Non-pigmented ciliary epithelial cell (primary cell): ENCODE data around the gene TASP1.

Source experiments
- DNase-seq: peaks from one replicate; pipeline ENCODE4 v3.0.0-alpha.2; 2010; ENCODE audit warnings: low read depth

Gene TASP1

DNA sequence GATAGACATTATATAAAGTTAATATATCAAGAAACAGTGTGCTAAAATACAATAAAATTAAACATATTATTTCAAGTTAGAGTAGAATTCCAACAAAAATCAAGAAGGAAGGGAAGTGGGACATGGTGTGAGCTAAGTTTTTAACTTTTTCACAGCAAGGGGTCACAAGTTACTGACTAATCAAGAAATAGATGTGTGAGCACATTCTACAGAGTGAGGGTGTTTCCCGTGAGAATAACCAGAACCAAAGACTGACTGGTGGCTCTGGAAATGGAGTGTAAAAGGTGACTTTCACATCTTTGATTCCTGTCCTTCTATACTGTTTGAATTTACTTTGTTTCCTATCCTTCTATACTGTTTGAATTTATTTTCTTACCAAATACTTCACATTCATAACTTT lies 206.6 kb downstream of the TASP1 start:
- DNase-seq = no peak

DNA sequence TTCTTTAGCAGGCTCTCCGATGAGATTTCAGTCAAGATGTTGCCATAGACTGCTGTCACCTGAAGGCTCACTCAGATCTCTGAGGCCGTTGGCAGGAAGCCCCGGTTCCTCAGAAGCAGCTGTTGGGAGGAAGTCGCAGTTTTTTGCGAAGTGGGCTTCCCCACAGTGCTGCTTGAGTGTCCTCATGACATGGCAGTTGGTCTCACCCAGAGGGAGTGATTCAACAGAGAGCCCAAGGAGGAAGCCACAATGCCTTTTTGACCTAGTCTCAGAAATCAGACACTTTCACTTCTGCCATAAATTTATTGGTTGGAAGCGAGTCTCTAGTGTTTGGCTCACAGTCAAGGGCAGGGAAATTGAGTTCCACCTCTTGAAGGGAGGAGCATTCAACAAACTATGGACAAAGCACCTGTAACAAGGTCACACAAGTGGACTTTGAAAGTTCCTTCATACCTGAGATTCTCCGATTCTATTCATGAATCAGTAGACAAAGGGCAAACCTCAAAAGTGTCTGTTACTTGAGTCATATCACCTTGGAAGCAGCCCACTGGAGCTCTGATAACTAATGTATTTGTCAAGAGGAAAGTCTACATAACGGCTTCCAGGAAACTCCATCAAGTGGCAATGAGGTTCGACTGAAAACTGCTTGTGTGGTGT lies 208.3 kb downstream of the TASP1 start:
- DNase-seq = no peak

DNA sequence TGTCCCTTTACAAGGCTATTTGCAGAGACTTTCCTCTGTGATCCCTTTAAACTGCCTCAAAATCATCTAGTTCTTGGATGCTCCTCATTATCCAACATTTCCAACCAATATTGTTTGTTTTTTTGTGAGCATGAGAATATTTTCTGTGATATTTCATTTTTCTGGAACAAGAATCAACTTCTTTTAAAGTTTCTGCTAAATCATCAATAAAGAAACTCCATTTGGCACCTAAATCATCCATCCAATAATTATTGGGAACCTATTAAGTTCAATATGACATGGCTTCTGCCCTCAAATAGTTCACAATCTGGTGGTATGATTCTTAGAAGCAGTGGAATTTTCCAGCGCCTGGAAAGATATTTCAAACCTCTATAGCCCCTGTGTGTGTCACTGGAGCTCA lies 210.0 kb downstream of the TASP1 start:
- DNase-seq = no peak

DNA sequence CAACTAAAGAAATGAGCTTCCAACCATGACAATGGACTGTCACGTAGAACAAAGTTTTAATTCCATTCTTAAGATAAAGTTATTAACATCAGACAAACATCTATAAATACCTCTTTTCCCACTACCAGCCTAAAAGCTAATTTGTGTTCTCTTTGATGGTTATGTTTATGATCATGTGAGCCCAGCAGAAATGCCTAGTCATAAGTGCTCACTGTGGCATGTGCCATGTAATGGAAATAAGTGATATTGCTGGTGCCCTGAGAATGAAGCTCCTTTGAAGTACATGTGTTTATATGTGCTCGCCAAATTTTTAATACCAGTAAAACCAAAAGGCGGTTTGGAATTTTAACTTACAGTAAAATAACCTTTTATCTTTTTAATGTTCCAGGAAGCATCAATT lies 211.9 kb downstream of the TASP1 start:
- DNase-seq = no peak

DNA sequence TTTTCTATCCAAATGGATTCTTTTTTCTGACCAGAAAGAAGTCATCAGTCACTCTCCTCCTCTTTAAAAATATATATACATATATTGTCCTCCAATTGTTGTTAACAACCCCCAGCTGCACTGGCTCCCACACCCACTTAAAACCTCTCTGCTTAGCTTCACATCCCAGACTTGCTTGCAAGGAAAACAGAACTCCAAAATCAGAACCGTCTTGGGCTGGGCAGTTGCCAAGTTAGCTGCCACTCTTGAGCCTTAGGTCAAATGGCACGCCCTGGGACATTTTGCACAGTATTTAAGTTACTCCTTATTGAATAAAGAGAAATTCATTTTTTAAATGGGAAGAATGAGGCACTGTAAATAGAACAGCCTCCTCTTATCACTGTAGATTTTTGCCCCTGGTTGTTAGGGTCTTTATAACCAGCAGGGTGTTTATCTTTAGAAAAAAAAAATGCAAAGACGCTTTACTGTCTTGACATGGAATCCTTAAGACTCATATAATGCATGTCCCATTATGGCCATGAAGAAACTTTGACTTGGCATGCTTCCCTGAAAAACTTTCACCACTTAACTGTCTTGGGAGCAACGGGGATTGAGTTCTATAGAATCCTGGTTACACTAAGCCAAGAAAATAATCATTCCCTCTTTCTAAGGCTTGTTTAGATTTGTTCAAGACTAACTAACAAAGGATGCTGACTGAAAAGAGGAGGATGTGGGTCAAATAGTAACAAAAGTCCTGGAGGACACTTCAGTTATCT lies 213.2 kb downstream of the TASP1 start:
- DNase-seq = no peak

DNA sequence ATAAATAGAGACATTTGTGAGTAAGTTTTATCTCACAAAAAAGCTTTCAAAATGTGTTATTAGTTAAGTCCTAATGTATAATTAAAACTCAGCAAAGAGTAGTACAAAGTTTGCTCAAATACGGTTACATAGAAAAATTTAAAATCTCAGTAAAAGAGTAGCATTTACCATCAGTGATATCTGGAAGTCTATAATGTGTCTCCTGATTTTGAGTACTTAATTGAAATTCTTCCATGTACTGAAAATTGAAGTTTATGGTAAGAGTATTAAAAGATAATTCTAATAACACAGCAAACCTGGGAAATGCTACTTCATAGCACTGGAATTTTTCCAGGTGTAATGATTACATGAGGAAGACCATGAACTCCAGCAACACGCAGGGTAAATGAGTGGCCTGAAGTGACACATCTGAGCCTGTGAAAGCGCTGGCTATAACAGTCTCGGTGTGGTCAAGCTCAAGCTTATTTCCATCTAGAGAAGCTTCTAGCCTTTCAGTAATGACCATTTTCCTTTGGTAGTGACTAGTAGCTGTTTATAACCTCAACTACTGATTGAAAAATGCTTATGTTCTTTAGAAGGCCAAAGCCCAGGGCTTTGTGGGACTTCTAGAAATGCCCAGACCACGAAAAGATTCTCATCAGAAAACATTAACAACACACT lies 214.4 kb downstream of the TASP1 start:
- DNase-seq = no peak

DNA sequence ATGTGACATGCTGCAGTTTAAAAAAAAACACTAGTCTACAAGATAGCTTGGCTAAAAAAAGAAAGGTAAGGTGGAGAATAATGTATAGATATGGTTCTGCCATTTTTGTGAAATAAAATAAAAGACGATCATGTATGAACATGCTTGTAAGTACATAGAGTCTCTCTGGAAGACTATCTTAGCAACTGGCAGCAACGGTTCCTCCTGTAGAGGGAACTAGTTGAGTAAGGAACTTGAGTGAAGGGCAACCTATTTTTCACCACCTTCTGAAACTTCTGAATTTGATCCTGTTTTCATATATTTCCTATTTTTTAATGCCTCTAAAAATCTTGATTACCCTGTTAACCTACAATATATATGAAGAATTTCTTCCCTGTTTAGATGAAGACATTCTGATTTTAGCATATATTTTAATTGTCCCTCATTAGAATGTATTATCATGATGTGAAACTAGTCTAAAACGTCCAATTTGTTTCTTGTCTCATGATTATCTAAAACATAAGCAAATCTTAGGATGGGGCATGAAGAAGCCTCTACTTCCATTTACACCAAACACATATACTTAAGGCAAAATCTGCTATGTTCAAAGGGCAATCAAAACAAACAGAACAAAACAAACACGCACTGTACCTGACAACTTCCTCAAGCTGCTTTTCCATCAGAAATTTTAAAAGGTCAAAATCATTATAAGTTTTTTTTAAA lies 215.1 kb downstream of the TASP1 start:
- DNase-seq = no peak

DNA sequence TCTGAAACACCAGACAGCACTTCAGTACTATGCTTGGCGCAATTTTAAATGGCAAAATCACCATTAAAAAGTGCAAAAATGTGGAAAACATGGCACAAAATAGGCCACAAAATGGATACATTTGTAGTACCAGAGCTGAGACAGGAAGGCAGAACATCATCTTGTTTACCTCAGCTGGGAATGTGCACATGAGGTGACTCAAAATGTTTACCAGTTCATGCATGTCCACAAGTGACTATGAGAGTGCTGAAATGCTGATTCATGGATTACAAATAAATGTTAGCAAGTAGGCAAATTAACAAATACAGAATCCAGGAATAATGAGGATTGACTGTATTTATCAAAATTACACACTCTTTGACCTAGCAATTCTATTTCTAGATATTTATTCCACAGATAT lies 216.1 kb downstream of the TASP1 start:
- DNase-seq = no peak

DNA sequence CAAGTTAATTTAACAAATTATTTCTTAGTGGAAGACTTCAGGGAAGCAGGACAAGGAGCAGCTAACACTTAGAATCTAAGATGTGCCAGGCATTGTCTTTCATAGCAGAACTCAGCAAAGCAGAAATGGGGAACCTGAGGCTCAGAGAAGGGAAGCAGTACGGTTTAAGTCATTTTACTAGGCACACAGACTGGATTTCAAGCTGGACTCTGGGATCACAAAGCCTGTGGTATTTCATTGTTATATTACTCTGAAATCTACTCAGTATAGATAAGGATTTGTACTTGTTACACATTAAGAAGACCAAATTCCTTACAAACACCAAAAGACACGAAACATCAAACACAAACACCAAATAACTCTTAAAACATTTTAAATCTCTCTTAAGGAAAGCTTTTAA lies 218.1 kb downstream of the TASP1 start:
- no peak for DNase-seq

DNA sequence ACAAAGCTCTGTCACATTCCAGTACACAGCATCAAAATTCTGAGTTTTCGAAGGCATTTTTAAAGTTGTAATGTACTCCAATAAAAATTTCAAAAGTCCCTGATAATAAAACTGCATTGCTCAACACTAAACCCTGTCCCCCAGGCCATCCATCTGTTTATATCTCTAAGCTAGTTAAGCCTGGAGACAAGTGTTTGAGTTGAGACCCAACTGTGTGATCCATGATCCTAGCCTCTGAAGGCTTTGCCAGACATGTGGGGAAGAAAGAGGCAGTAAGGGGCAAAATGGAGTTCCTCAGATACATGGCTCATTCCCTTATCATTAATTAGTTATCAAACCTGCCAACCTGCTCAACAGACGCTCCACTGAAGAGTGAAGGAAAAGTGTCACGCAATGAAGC lies 219.3 kb downstream of the TASP1 start:
- no peak for DNase-seq

DNA sequence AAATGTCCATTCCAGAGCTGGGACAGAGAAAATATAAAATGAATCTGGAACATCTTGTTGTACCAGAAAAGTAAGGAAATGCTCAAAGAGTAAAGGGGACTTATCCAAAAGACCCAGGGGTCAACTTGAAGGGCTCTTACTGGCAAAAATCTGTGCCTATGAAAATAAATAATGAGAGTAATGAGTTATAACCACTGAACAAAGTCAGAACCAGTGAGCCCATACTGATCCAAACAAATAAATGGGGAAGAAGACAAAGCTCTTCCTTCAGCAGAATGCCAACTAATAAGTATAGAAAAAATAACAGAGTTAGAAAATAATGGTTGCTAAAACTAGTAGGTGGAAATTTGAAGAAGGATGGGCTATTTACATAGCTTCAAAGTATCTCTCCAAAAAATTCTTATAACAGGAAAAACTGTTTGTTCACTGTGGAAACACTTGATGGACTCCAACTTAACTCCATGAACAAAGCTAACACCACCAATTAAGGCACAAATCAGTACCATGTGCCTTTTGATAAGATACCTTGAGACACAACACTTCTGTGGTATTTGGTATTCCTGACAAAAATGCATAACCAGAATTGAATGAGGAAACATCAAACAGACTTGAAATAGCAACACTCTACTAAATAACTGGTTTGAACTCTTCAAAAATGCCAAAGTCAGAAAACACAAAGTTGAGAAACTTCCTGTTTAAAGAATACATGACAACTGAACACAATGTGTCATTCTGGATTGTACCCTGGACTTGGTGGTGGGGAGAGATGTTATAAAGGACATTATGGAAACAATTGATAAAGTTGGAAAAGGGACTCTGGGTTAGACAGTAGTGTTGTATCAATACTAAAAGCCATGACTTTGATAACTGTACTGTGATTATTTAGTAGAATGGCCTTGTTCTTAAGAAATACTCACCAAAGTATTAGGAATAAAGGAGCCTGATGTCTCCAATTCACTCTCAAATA lies 220.2 kb downstream of the TASP1 start:
- no peak for DNase-seq

DNA sequence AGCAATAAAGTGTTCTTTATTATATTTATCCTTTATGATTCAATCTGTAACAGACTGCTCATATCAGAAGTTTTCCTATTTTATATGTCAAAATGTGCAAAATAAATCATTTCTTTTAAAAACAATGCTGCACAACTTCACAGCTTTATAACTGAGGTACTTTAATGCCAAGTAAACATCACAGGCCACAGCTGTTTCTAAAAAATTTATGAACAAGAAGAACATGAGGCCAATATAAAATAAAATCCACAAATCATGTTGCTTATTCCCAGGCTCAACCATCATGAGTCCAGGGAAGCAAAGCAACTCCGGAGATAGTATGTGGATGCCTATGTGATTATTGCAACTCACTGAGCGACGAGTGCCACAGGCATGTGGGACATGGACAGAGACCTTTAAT lies 222.2 kb downstream of the TASP1 start:
- no peak for DNase-seq

DNA sequence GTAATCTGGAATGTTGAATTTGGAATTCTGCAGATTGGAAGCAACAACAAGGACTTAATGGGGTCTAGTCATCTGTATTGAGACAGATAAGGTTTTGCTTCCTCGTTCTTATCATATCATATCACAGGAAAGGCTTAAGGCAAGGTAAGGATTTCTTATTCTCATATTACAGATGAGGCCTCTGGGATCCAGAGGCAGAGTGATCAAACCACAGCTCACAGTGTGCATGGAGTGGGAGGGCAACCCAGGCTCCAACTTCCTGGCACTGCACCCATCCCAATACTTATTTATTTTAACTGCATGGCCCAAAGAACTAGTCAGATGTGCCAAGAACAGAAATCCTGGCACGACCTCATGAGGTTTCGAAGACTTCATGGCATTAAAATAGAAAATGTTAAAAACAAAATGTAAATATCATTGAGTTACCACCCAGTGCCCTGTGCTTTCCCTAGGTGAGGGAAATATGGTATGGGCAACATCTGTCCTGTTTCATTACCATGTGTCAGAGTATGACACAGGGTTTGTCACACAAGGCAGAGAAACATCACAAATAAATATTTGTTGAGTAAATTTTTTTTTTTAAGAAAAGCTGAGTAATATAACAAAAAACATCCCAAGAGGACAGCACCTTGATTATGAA lies 225.8 kb downstream of the TASP1 start:
- no peak for DNase-seq

DNA sequence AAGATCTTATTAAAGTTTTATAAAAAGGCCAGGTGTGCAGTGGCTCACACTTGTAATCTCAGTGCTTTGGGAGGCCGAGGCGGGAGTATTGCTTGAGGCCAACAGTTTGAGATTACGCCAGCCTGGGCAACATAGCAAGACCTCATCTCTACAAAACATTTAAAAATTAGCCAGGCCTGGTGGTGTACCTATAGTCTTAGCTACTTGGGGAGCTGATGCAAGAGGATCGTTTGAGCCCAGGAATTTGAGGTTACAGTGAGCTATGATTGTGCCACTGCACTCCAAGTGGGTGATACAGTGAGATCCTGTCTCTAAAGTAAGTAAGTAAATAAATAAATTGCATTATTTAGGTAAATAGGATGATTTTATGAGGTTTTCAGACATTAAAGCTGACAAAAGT lies 234.4 kb downstream of the TASP1 start:
- DNase-seq = no peak

DNA sequence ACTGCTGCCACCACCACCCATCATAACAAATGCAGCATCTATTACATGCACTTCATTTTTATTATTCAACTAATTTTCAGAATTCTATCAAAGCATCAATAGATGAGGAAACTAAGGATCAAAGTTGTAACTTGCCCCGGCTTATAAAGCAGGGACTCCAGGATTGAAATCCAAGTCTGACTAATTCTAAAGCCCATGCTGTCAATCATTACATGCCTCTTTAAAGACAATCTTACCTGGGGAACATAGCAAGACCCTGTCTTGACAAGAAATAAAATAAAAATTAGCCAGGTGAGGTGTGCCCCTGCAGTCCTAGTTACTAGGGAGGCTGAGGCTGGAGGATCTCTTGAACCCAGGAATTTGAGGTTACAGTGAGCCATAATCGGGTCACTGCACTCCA lies 235.3 kb downstream of the TASP1 start:
- DNase-seq = no peak

DNA sequence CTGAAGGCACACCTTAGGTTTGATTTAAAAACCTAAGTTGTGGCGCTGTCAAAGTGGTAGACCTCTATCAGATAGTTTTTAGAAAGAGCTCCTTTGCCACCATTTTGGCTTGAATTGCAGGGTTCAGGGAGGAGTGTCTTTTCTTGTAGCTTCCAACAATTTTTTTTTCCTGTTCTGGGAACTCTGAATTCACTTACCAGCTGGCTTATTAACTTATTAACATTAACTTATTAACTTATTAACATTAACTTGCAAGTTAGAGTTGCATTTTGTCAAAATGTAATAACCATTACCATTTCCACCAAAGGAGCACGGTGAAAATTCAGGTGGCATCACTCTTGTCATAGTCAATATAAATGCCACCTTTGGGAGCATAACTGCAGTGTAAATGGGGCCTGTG lies 235.7 kb downstream of the TASP1 start:
- DNase-seq = no peak

DNA sequence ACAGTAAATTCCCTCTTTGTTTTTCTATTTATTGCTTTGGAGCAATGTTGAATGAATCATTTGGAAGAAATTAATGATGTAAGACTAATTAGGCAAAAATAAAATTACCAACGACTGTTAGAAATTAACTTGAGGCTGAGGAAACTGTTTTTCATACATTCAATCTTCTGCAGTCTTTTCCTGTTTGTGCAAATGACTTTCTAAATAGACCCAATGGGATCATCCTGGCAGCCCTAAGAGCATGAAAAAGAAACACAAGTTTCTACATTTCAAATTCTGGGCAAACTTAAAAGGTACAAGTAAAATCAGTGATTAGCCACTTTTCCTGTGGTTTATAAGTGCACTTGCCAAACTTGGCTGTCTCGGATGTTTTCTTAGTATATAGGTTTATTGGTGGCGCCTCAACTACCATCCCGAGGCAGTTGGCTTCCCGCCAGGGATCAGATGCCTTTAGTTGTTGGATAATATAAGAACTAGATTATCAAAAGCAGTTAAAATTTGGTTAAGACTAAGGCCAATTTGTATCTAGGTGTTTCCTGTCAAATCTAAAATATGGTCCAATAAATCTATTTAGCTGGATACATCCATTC lies 236.5 kb downstream of the TASP1 start:
- no peak for DNase-seq

DNA sequence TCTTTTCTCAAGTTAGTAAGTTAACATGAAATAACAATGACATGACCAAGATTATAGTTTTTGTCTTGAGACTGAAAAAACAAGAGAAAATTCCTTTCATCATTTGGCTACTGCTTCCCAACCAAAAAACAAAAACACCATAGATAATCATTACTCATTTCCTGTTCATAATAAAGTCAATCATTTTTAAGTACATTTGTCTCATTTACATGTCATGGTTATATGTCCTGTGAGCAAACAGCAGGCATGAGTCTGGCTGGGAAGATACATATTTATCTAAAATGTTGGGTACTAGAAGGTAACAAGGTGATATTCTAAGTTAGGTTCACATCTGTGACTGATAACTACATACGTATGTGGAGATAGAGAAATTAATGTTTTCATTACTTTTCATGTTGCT lies 237.1 kb downstream of the TASP1 start:
- no peak for DNase-seq

DNA sequence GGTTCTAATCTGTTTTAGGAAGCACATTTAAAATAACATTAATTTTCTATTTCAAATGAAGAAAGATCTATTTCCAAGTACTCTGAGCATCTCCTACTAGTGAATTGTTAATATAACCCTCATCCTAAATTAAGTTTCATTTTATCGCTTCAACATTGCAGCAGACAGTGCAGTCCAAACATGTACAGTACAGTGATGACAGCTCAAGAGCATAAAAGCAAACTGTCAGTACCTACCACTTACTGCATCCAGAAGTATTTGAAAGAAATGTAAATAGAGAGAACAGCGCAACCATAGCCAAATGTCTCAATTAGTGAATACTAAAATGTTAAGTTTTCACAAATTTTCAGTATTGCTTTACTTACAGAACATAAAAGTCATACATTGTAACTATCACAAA lies 238.3 kb downstream of the TASP1 start:
- no peak for DNase-seq

DNA sequence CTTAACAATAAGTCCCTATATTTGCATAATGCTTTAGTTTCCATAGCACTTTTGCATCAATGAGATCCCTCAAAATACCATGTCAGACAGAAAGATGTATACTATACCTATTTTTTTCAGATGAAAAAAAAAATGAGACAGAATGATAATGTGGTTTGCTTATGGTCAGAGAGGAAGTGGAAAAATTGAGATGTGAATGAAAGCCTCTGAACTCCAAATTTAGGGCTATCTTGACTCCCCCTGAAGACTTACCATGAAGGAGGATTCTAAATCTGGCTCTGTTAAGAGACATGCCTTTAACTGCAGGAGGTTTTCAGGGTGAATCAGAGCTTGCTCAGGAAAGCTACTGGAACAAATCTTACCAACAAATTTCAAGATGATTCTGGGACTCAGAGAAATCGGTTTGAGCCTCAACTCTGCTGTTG lies 241.4 kb downstream of the TASP1 start:
- DNase-seq = peak; percentile 26

DNA sequence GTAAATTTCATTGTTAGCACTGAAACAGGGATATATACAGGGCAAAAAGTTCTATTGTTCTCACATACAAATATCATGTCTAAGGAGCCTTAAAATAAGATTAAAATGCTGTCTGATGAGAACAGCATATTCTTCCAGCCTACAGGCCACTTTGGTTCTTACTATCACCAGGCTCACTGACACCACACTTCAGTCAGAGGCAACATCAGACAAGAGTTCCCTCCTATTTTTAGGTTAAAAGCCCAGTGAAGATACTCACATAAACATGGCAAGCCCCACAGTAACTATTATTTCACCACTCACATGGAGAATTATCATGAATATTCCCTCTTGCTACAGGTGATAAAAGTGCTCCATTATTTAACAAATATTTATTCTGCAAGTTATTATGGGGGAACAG lies 241.9 kb downstream of the TASP1 start:
- DNase-seq = no peak
